Left renal cortex interstitium (tissue), 4 donors: ENCODE measurements around the gene CD7. TPM values are rescaled to one million over a fixed set of nuclear protein-coding genes. Genes with fewer than 3 reads are reported as not detected.

Source experiments
- DNase-seq, 4 donors: peaks; one replicate each; pipeline ENCODE4 v3.0.0-alpha.2; 2013; ENCODE audit warnings: low read depth in 4 of 4, low spot score in 2 of 4, missing footprints in 1 of 4
- polyA plus RNA-seq, 4 donors: library from polyadenylated mRNA; unstranded; fragments of 120-200 nt; gene quantifications; one replicate each; pipeline ENCODE4 v1.2.1, GENCODE V29; 2013; ENCODE audit not compliant: insufficient read length in 4 of 4

Gene CD7
- polyA plus RNA-seq, 4 donors: 0.17 to 0.65 (median 0.37) TPM

- DNase-seq: no peak
Measured at GRCh38 chr17:82301300-82301915, 16.0 kb downstream of the CD7 start.

- DNase-seq: peak in 1 of 4 donors; percentile 45
Measured at GRCh38 chr17:82300707-82301270, 16.6 kb downstream of the CD7 start.

GRCh38 chr17:82300228-82300627, 17.2 kb downstream of the CD7 start:
- no peak for DNase-seq

GRCh38 chr17:82299452-82299851, 18.0 kb downstream of the CD7 start:
- DNase-seq: no peak

- no peak for DNase-seq
Measured at GRCh38 chr17:82298538-82299421, 18.6 kb downstream of the CD7 start.

GRCh38 chr17:82297714-82298537, 19.5 kb downstream of the CD7 start:
- peak in 1 of 4 donors; percentile 36 for DNase-seq

- no peak for DNase-seq
Measured at GRCh38 chr17:82297280-82297713, 20.1 kb downstream of the CD7 start.

GRCh38 chr17:82296511-82297279, 20.7 kb downstream of the CD7 start:
- no peak for DNase-seq

GRCh38 chr17:82295472-82295814, 22.0 kb downstream of the CD7 start:
- no peak for DNase-seq

- DNase-seq: no peak
Measured at GRCh38 chr17:82294064-82294773, 23.2 kb downstream of the CD7 start.

GRCh38 chr17:82292251-82293154, 24.9 kb downstream of the CD7 start:
- DNase-seq: peak; percentile 85 to 94 (median 92)

- DNase-seq: no peak
Measured at GRCh38 chr17:82291582-82292250, 25.7 kb downstream of the CD7 start.

- DNase-seq: no peak
Measured at GRCh38 chr17:82287868-82288801, 29.3 kb downstream of the CD7 start.

GRCh38 chr17:82287013-82287867, 30.2 kb downstream of the CD7 start:
- no peak for DNase-seq

GRCh38 chr17:82285141-82285540, 32.3 kb downstream of the CD7 start:
- DNase-seq: no peak

GRCh38 chr17:82283208-82283749, 34.1 kb downstream of the CD7 start:
- no peak for DNase-seq
